OCI-M1 (cell line): Measurements from ENCODE around the gene MAN2A1.

Experiments used
- DNase-seq: peaks from one replicate; lab custom pipeline; 2025; lab: John Stamatoyannopoulos, UW

MAN2A1 gene

GRCh38 chr5:109908366-109908765 lies 218.6 kb downstream of the MAN2A1 start:
- DNase-seq, result no peak

GRCh38 chr5:109910874-109911273 lies 221.1 kb downstream of the MAN2A1 start:
- DNase-seq, result no peak

GRCh38 chr5:109911731-109912130 lies 222.0 kb downstream of the MAN2A1 start:
- no peak for DNase-seq

GRCh38 chr5:109914906-109915305 lies 225.2 kb downstream of the MAN2A1 start:
- no peak for DNase-seq

- no peak for DNase-seq
These were observed 226.9 kb downstream of the MAN2A1 start for GRCh38 chr5:109916481-109917153.
